ENCODE data around the gene ICA1.

DNA sequence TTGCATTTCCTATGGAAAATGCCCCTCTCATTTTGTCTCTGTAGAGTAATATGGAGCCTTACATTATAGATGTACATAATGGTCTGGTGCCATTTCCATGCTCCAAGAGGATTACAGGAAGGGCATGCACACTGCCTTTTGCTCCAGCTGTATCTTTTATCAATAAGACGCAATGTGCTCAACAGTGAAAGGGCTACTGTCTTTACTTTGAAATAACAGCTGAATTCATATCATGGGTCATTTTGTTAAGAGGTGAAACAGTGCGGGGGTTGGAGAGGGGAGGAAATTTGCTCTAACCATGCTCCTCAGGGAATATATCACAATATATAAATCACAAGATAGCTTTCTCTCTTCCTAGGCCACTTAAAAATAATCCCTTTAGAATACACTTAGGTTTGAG is 77.7 kb downstream of the ICA1 start:
- TF ChIP-seq, protein P1, sequence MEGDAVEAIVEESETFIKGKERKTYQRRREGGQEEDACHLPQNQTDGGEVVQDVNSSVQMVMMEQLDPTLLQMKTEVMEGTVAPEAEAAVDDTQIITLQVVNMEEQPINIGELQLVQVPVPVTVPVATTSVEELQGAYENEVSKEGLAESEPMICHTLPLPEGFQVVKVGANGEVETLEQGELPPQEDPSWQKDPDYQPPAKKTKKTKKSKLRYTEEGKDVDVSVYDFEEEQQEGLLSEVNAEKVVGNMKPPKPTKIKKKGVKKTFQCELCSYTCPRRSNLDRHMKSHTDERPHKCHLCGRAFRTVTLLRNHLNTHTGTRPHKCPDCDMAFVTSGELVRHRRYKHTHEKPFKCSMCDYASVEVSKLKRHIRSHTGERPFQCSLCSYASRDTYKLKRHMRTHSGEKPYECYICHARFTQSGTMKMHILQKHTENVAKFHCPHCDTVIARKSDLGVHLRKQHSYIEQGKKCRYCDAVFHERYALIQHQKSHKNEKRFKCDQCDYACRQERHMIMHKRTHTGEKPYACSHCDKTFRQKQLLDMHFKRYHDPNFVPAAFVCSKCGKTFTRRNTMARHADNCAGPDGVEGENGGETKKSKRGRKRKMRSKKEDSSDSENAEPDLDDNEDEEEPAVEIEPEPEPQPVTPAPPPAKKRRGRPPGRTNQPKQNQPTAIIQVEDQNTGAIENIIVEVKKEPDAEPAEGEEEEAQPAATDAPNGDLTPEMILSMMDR (IDR thresholded peaks at IDR 0.05), result no peak
- TF ChIP-seq POLR2A (IDR thresholded peaks at IDR 0.05) (no peak), POLR2AphosphoS5 (IDR thresholded peaks at IDR 0.05) (no peak), EP300 (IDR thresholded peaks at IDR 0.05) (no peak)

Data from sigmoid colon (tissue), 4 donors.